Measurements from ENCODE around the gene TDG.
"Not testable (repeated sequence)": the region's sequence is repeated elsewhere in the genome, so short reads cannot be mapped to it uniquely, and the experiment has no call there.

TDG gene

GRCh38 chr12:104023710-104024109 is 58.0 kb downstream of the TDG start:
- DNase-seq (ENCODE audit: low read depth): no peak

GRCh38 chr12:104024348-104024747 is 58.7 kb downstream of the TDG start:
- DNase-seq (ENCODE audit: low read depth): no peak

GRCh38 chr12:104025771-104026170 is 60.1 kb downstream of the TDG start:
- no peak for DNase-seq (ENCODE audit: low read depth)

GRCh38 chr12:104026841-104027599 is 61.3 kb downstream of the TDG start:
- DNase-seq (ENCODE audit: low read depth): no peak

- not testable (repeated sequence) for DNase-seq (ENCODE audit: low read depth)
These were observed 64.9 kb downstream of the TDG start for GRCh38 chr12:104030596-104030995.

- not testable (repeated sequence) for DNase-seq (ENCODE audit: low read depth)
These were observed 70.5 kb downstream of the TDG start for GRCh38 chr12:104036143-104036542.
